Measurements from ENCODE around the gene FMNL2.
"Not testable (repeated sequence)": the region's sequence is repeated elsewhere in the genome, so short reads cannot be mapped to it uniquely, and the experiment has no call there.

FMNL2 gene

DNA sequence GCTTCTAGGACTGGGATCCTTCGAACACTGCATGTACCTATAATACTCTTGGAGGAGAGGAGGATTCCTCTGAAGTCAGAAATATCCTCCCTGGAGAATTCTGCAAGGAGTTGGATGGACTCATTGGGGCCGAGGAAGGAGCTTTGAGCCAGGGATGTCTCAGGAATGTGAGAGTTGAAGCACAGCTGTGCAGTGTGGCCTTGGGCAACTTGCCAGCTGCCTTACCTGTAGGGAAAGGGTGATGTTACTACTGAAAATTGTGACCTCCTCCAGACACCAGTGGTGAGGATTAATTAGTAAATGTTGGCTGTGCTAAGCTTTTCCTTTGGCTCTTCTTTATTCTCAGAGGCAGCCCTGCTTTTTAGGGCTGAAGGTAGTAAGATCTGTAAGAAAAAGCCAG is 41.4 kb downstream of the FMNL2 start:
- no peak for DNase-seq

DNA sequence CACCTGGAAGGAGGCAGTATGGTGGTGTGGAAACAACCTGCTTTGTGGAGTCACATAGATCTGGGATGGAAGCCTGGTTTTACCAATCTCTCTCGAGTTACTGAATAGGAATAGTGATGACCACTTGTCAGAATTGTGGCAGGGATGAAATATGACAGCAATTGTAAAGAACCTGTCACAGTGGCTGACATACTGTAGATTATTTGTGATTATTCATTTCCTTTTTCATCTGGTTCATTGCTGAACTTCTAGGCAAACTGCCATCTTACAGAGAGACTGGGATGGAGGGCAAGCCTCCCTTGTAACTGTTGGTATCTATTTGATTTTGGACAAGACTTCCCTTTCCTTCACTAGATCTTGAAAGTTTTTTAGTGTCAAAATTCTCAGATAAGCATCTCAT is 42.0 kb downstream of the FMNL2 start:
- DNase-seq = no peak

DNA sequence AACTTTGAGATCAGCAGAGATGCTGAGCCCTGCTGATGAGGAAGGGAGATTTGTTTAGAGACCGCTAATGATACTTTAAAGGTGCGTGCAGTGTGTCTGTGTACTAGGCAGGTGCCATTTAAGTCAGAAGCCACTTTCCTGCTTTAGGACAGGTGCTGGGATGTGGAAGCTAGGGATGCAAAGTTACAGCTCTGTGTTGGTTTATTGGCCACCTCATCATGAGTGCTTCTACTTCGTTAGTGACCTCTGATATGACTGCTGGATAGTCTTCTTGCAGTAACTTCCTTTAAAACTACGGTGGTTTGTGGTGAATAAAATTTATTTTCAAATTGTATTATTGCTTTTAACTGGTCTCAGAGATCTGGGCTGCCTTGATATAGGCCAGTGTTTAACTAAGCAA is 44.1 kb downstream of the FMNL2 start:
- no peak for DNase-seq

DNA sequence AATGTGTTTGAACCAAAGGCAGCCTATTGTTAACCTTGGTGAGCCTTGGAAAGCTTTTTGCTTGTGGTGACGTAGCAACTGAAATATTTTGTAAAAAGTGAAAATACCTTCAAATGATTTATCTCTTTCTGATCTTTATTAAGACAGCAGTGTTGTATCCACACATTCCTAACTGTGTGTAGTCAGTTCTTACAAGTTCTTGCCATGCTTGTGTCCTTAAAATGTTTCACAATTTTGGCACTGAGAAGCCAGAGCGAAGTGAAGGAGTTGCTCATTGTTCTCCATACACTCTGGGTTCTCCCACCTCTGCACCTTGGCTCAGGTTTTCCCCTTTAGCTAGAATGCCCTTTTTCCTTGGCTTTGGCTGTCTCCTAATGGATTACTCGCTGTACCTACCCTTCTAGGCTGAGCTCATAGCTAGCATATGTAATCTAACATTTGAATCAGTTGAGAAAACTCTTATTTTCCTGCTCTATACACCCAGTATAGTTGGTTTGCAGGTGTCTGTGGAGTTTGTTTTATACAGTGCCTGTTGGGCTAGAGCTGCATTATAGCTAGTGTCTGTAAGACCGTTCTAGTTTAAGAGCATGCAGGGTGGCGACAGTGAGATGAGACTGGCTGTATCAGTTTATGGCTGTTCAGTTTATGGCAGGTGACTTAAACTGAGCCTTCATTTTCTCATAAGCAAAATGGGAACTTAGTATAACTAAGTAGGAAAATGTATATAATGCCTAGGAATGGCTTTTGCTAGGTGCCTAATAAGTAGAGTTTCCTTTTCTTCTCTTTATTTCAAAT is 45.5 kb downstream of the FMNL2 start:
- no peak for DNase-seq

DNA sequence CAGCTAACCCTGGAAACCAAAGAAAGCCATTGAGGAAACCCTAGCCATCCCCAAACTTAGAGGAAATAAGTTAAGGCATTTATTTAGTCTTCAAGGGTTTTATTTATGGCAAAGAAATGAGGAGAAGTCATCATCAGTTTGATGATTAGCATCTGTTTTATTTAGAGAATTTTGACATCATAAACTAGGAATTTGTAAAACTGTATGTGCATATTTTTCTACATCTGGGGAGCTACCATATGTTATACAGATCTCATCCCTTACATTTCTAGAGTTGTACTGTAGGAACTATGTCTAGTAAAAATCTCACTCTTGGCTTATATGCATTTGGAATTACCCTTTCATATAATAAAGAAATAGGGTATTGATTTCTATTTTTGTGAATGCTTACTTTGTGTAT is 48.7 kb downstream of the FMNL2 start:
- DNase-seq = no peak

DNA sequence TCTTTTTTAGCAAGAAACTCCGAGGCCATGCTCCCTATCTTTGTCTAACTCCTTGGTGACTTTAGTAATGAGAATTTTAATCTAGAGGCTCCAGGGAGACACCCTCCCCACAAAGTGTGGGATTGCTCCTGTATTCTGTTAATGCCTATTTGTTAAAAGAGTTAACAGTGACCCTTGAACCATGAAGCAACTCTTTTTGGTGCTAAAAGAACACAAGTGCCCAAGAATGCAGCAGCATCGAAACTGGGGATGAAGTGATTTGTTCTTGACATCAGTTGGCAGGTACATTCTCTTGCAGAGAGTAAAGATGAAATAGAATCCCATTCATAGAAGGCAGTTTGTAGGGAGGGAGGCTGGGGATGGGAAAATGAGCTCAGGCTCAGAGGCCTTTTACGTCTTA is 50.0 kb downstream of the FMNL2 start:
- DNase-seq = no peak

DNA sequence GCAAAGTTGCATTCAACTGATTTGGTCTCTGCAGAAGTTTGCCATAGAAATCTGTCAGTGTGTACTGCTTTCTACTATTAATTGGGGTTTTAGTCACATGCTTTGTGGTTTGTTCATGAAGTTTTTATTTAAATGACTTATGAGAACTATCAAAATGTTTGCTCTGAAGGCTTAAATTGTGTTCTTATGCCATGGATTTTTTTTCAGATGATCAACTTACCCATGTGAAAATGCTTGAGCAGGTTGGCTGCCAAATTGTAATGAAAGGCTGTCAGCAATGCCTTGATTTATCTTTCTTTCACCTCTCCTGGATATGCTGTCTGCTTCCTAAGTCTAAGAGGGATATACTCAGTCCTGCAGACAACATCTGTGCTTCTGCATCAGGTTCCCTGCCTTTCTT is 50.7 kb downstream of the FMNL2 start:
- DNase-seq = no peak

DNA sequence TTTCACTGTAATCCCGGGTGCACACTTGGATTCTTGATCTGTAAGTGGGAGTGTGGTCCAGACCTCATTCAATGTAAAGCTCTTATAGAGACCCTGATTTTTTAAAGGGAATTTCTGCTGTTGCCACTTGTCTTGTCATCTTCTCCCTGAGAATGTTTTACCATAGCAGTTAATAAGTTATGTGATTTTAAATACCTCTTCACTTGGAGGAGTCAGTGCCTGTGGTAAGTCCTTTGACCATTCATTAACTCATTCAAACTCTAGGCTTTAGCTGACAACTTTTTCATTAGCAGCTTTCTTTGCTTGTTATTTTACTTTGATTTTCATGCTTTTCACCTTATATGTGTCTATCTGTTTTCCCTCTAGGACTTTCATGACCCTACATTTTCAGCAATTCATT is 51.3 kb downstream of the FMNL2 start:
- no peak for DNase-seq

DNA sequence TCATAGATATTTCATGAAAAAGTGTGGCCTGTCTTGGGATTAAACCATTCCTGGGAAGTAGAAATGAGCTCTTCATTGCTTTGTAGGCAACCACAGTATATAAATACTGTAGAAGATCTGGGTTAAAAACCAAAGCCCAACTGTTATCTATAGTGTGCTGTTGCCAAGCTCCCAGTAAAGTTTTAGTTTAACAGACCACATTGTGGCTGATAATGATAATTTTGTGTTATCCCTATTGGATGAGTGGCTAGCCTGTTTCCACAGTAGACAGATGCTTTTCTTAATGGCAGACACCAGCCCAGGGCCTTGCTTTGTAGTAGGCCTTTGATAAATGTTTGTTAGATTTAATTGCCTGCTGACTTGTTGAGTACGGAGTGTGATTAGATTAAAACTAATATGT is 52.1 kb downstream of the FMNL2 start:
- no peak for DNase-seq

DNA sequence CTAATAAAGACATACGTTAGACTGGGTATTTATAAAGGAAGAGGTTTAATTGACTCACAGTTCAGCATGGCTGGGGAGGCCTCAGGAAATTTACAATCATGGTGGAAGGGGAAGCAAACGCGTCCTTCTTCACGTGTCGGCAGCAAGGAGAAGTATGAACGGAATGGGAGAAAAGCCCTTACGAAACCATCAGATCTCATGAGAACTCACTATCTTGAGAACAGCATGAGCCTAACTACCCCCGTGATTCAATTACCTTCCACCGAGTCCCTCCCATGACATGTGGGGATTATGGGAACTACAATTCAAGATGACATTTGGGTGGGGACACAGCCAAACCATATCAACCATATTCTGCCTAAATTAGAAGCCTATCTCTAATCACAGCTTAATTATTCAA is 53.3 kb downstream of the FMNL2 start:
- not testable (repeated sequence) for DNase-seq

DNA sequence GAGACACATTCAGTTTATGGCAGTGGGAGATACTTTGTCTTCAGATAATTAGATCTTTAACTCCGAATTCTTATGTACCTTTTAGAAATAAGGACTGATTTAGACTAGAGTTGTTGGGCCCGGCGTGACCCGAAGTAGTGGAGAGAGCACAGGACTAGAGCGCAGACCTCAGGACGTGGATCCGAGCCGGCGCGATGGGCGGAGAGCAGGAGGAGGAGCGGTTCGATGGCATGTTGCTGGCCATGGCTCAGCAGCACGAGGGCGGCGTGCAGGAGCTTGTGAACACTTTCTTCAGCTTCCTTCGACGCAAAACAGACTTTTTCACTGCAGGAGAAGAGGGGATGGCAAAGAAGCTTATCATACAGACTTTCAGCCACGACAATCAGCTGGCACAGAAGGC is 54.5 kb downstream of the FMNL2 start:
- no peak for DNase-seq

DNA sequence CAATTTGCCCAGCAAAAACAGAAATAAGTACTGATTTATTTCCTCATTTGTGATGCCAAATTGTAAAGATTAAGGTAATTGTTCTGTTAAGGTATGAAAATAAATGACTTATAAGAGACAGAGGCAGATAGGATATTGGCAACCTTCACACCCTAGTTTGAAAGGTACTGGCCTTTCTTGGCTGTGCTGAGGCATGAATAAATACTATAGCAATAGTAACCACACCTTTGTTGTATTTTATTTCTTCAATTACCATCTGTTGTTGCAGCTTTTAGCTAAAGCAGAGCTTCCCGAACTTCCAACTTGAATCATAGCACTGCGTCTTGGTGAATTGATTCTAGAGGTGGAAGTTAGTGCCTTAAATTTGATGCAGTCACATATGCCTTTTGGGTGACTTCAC is 55.9 kb downstream of the FMNL2 start:
- no peak for DNase-seq

DNA sequence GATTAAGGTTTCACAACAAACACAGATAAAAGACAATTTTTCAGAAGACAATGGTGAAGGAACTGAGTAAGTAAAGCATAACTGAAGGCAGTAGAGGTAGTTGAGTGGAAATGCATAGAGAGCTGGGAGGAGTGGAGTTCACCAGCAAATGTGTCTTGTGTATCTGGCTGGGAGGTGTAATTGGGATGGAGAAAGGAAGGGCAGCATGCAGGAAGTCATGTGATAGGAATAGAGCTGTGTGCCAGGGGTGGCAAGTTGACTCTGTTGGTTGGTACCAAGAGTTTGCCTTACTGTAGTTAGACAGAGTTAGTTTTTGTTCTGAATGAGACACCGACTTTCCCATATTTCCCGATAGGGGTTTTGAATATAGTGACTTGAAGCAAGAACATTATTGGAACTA is 56.3 kb downstream of the FMNL2 start:
- DNase-seq = no peak

DNA sequence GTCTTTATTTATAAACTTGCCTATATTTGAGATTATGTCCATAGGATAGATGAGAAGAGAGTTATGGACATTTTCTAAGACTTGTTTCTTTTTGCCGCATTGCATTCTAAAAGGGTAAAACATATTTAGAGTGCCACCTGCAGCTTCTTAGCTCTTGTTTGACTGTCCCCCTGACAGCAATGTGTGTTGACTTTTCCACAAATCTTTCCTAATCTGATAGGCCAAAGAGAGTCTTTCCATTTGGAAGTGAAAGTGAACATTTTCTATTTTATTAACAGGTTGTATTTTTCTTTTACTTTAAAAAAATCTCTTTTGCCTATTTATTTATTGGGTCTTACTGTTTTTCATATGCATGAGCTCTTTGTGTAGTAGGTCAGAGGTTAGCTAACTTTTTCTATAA is 58.4 kb downstream of the FMNL2 start:
- no peak for DNase-seq

DNA sequence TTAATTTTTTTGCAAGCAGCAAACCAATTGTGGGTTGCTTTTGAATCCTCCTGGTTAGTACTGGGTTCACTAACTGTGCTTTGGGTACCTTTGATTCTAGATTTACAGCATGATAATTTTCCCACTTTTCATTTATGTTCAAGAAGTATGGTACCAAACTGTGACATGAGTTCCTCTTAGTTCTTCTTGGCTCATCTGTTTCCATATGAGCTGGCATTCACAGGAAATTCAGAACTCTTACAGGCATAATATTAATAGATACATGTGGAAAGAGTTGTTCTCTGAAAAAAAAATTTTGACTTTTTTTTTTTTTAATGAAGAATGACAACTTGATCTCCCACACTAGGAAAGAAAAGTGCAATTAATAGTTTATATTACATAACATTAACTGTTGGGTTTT is 59.4 kb downstream of the FMNL2 start:
- DNase-seq = no peak

DNA sequence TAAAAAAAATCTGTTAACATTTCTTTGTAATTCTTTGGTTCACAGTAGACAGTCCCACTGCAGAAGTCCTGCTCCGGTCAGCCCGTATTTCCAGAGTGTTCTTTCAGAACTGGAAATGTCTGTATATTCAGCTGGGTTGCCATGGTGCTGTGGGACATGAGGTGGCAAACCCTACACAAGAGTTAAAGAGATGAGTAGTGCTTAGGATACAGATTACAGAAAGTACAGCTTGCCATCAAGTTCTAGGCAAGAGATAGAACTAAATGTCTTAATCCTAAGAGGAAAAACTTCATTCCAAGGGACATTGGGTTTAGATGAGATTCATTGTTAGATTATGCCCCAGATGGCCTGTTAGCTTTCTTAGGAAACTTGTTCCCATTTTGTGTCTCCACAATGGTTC is 60.1 kb downstream of the FMNL2 start:
- DNase-seq = no peak

DNA sequence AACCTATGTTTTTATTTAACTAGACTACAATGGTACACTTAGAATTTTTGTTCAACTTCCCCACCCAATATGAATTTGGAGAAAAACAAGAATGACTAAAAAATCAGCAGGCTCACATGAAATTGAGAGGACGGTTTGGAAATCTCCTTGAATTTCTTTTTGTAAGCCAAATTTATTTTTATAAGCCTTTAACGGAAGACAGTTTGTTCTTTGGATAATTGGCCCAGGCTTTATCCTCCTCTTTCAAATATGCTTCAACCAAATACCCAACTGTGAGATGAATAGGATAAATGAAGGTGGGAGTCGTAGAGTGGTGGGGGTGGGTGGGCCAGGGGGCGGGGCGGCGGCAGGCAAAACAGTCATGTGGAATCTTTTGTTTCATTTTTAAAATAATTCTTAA is 60.6 kb downstream of the FMNL2 start:
- no peak for DNase-seq

DNA sequence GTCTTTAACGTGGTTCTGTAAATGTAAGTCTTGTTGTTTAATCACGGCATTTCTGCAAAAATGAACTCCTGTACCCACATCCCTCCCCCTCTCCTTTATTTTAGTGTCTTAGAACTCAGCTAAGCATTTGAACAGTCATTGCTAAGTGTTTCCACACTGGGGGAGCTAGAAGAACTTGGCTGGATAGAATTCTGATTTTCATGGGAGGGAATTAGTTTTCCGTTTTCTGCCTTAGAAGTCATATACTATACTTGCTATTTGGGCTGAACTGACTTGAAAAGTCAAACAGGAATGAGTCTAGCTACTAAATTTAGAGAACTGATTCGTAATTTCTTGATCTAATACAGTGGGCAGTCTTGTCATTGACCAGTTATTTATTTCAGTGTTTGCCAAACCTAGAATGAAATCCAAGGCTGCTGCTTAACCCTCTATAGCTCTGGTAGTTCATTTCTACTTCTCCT is 61.1 kb downstream of the FMNL2 start:
- no peak for DNase-seq

DNA sequence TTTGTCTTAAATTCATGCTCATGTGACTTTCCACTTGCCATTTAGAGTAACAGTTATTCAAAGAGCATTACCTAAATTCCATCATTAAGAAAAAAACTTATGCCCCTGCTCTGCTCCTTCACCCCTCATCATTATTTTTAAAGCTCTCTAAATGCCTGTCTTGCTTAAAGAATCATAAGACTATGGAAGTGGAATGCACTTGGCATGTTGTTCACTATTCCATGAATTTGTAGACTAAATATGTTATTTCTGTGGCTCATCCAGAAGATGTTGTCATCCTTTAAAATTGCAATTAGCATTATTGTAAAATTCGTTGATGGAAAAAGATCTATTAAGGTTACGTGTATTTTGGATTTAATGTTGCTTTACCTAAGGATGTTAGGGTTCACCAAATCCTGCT is 61.8 kb downstream of the FMNL2 start:
- DNase-seq = no peak

DNA sequence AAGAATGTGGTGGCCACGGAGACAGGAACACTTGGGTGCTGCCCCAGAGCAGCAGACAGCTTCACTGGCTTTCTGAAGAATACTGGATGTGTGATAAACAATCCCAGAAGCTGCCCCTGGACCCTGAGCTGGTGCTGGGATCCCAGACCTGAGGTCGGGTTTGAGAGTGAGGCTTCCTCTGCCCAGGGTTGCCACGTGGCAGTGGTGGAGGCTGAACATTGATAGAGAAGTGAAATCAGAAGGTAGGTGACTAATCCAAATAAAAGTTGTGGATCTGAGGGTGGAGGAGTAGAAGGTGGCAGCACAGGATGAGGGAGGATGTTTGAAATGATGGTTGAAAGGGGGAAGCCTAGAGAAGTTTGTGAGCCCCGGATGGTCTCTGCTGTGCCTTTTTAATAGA is 64.0 kb downstream of the FMNL2 start:
- no peak for DNase-seq

DNA sequence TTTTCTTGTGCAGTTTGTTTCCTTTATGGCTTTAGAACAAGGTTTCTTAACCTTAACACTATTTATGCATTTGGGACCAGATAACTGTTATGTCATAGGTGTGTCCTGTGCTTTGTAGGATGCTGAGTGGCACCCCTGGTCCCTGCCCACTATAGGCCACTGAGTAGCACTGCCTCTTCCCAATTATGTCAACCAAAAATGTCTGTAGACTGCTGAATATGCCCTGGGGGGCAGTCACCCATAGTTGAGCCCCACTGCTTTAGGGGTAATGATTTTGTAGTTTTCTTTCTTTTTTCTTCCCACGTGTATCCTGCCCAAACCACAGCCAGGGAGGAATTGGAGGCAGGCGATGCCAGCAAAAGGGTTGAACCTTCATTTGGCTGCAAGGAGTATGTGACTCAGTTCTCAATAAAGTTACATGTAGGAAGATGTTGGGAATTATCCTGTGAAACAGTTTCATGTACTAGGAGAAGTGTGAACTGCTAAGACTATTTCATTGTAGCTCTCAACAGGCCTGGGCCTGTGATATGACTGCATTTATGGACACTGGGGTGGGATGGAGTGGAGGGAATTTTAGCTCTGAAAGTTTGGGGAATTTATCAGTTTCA is 65.7 kb downstream of the FMNL2 start:
- no peak for DNase-seq

DNA sequence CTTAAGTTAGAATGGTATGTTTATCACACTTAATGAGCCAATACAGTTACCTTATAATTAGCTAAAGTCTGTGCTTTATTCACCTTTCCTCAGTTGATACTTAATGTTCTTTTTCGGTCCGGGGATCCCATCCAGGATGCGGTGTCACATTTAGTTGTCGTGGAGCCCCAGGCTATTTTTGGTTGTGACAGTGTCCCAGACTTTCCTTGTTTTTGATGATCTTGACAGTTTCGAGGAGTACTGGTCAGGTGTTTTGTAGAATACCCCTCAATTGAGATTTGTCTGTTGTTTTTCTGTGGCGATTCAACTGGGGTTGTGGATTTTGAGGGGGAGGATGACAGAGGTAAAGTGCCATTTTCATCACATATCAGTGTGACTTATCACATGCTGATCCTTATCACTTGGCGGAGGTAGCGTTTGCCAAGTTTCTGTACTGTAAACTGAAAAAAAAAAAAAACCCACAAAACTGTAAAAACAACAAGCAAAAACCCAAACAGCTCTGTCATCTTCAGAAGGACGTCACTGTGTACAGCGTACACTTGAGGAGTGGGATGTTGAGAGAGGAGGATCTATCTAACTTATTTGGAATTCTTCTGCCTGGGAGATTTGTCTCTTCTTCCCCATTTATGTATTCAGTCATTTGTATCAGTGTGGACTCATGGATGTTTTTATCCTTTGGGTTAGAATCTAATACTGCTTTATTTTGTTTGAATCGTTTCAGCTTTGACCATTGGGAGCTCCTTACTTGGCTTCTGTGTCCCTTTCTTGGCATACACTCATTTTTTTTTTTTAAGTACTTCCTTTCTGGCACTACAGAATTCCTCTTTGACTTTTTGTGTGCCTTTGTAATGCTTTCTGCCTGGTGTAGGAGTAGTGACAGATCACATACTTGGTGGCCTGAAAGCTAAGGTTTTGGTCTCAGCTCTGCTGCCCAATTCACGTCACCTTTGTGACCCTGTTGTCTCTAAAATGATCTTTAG is 68.1 kb downstream of the FMNL2 start:
- DNase-seq = no peak

DNA sequence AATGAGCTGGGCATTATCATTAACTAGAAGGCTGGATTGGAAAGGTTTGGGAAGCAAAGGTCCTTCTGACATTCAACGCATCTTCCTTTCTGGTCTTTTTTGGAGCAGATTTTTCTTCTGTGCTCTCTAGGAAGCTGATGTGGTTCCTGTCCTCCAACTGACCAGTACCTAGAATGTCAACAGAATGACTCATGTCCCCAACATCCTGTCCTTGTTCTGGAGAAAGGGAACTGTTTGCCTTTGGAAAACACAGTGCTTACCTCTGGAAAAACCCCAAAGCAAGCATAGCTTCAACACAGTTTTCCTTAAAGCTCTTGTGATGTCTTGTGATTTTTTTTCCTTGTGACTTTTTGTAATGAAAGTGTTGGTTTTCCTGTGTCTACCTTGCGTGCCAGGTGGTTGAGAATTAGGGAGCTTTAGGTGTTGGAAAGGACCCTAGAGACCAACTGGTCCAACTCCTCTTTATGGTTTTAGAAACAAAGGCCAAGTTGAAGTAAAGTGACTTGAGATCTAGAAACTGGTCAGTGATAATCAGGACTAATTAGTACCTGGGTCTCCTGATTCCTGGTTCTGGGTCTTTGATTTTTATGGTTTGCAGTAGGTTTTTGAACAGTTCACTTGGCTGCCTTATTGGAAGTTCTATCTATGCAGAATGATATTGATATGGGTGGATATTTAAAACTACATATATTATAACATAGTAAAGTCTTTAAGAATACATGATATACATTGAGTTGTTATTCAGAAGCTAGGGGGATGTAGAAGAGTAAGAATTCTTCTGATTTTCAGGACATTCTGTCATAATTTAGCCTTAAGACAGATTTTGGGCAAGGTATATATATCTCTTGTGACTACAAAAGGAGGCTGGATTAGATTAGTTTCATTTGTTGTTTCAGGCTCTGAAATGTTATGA is 70.5 kb downstream of the FMNL2 start:
- no peak for DNase-seq
